ENCODE data around the gene TNFRSF25. TPM values are rescaled to one million over a fixed set of nuclear protein-coding genes. Genes with fewer than 3 reads are reported as not detected.

Gene TNFRSF25
- total and polyA plus RNA-seq, 2 of the 8 experiments (the other 6 are each of a cell fraction or from before 2014, with no cell fraction given) = 10.7 to 19.5 TPM

DNA sequence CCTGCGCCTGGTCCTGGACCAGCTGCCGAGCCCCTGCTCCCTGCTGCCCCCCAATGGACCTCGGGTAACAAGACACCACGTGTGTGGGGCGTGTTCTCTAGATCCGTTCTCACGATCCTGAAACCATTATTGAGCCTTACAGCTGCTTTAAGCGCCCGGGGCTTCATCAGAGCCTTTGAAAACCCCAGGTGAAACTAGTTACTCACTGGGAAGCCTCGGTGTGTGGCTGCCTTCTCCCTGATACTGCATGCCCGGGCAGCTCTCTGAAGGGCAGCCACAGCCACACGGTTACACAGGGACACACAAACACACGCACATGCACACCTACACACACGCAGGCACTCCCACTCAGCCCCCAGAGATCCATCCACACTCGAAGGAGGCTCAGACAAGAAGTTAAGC lies 51.5 kb downstream of the TNFRSF25 start:
- Histone ChIP-seq H3K27ac (ENCODE audit: low read depth, low read length) (no peak overlapping the region), H3K4ac (replicated peaks; ENCODE audit: insufficient read length, low read depth, low read length) (no peak overlapping the region), H3K4me3 (ENCODE audit: extremely low read depth in 1 of 4, insufficient read depth in 2 of 4, low read depth in 3 of 4, low read length in 4 of 4) (no peak overlapping the region; a peak in 1 of 8 replicates), H3K4me1 (replicated peaks in 1 of 4; ENCODE audit: control insufficient read depth in 3 of 4, insufficient read depth in 4 of 4, low read length in 3 of 4) (peaks cover 2 to 10% (median 5%) of the 10 kb centered on the region in 4 experiments; a peak in 6 of 7 replicates), H3K27me3 (replicated peaks in 1 of 4; ENCODE audit: control insufficient read depth in 3 of 4, extremely low read depth in 1 of 4, insufficient read depth in 3 of 4, low read length in 3 of 4) (peaks cover 29 to 52% (median 50%) of the 10 kb centered on the region in 4 experiments), H3K79me1 (ENCODE audit: low read depth, low read length) (no peaks in the 10 kb centered on the region), H3K36me3 (ENCODE audit: control insufficient read depth in 2 of 4, insufficient read depth in 4 of 4, low read length in 3 of 4) (peaks cover 0 to 8% (median 0%) of the 10 kb centered on the region in 4 experiments; a peak in 1 of 8 replicates), H4K5ac (ENCODE audit: insufficient read length, low read depth, low read length) (peak overlapping the region; percentile 61), H3K9ac (replicated peaks in 1 of 4; ENCODE audit: extremely low read depth in 1 of 4, low read depth in 3 of 4, low read length in 3 of 4) (no peak overlapping the region), H3K18ac (ENCODE audit: extremely low read depth, low read length) (peak overlapping the region; percentile 93), H2AK5ac (ENCODE audit: low read depth, low read length) (peak overlapping the region; percentile 94; the same call in 1 of the 2 replicates), H2BK20ac (ENCODE audit: low read length) (no peak overlapping the region), H4K20me1 (replicated peaks in 1 of 2; ENCODE audit: control insufficient read depth in 1 of 2, insufficient read depth in 2 of 2, low read length in 2 of 2) (peaks cover 0 to 5% of the 10 kb centered on the region in 2 experiments), H2BK120ac (replicated peaks; ENCODE audit: low read depth, low read length) (no peak overlapping the region), H3K79me2 (ENCODE audit: control insufficient read depth in 1 of 2, insufficient read depth in 2 of 2, low read length in 2 of 2) (no peaks in the 10 kb centered on the region), H3K4me2 (ENCODE audit: insufficient read depth in 1 of 2, low read depth in 2 of 2, low read length in 2 of 2) (peak overlapping the region; percentile 35 to 51), H3K23me2 (ENCODE audit: low read depth, low read length) (peaks cover 5% of the 10 kb centered on the region; the same call in 1 of the 2 replicates), H2AFZ (ENCODE audit: low read length) (peak overlapping the region; percentile 47; the same call in 1 of the 2 replicates), H3K9me3 (ENCODE audit: insufficient read depth in 2 of 2, low read depth in 1 of 2, low read length in 1 of 2) (no peaks in the 10 kb centered on the region), H4K8ac (ENCODE audit: extremely low read depth, insufficient read depth, low read length) (peak overlapping the region; percentile 81; the same call in 1 of the 2 replicates), H4K91ac (replicated peaks; ENCODE audit: insufficient read length, low read length) (peak overlapping the region; percentile 91), H2BK15ac (ENCODE audit: low read length) (no peak overlapping the region), H3K56ac (replicated peaks; ENCODE audit: insufficient read length, low read depth, low read length) (peak overlapping the region; percentile 72), H2BK12ac (ENCODE audit: low read depth, low read length) (peak overlapping the region; percentile 98), H2BK5ac (ENCODE audit: low read depth, low read length) (peak overlapping the region; percentile 84; the same call in 1 of the 2 replicates), H3K14ac (ENCODE audit: insufficient read length) (no peak overlapping the region), H3K23ac (ENCODE audit: insufficient read length) (no peak overlapping the region)
- FAIRE-seq (peak; percentile 92), DNase-seq (ENCODE audit: low read depth in 1 of 2, low spot score in 2 of 2) (peak in 1 of 2 experiments; percentile 86)
- 23% methylated on average over 15 of the region's 15 CpGs; no CpG with 5 or more reads in 1 of the 2 experiments for WGBS, 2 experiments (ENCODE audit: extremely low coverage in 1 of 2, insufficient coverage in 1 of 2, insufficient read length in 1 of 2, insufficient replicate concordance in 2 of 2, low coverage in 1 of 2, low lambda C conversion rate in 2 of 2, missing lambda C conversion rate in 1 of 2)
- POLR2A ChIA-PET (ENCODE audit: partially characterized antibody) = interaction anchor here (0.6 to 1.8 kb wide), 8 partner anchors 10 to 576 kb away, joined by 3 to 6 read pairs (median 3); partner anchors contain the start of gene ACOT7
- CTCF ChIA-PET (ENCODE audit: partially characterized antibody) = interaction anchor here (0.7 to 58.4 kb wide), 31 partner anchors 8 to 227 kb away, joined by 3 to 1769 read pairs (median 4); no protein-coding TSS in a partner anchor
- no peak for TF ChIP-seq SUZ12 (IDR thresholded peaks at IDR 0.05; ENCODE audit: low read length)
- TF ChIP-seq RBBP5 (IDR thresholded peaks at IDR 0.05; ENCODE audit: borderline replicate concordance, low read depth, low read length) = no peak
- TF ChIP-seq RAD21 (IDR thresholded peaks at IDR 0.05 in 1 of 2, conservative IDR thresholded peaks at IDR 0.05 in 1 of 2; ENCODE audit: low read depth in 2 of 2, low read length in 2 of 2) = peak; percentile 43 to 66
- no peak for TF ChIP-seq FOSL1 (IDR thresholded peaks at IDR 0.05; ENCODE audit: insufficient read depth, low read depth, low read length)
- TF ChIP-seq JUN (IDR thresholded peaks at IDR 0.05; ENCODE audit: low read depth, low read length) = no peak
- TF ChIP-seq YY1 (IDR thresholded peaks at IDR 0.05; ENCODE audit: low read depth, low read length) = 0 out of 2 replicates have a peak, but pooled peaks have one; percentile 33

Measured in H1 (cell line).